Measurements from ENCODE around the gene SLC29A3. TPM values are rescaled to one million over a fixed set of nuclear protein-coding genes. Genes with fewer than 3 reads are reported as not detected.
"Not testable (repeated sequence)": the region's sequence is repeated elsewhere in the genome, so short reads cannot be mapped to it uniquely, and the experiment has no call there.

The SLC29A3 gene
- total RNA-seq, 1 donor from 2014 or later = 6.2 TPM

DNA sequence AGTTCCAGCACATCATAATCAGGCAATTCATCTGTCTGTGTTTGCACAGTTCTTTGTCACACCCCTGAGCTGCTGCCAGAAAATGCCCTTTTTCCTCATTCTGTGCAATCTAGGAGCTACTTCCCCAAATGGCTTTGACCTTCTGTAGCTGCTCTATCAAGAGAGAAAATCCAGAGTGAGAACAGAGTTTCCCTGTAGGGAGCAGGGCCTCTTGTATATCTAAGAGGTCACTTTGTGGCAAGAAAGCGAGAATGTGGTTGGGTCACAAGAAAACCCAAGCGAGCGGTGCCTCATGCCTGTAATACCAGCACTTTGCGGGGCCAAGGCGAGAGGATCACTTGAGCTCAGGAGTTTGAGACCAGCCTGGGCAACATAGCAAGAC is 24.3 kb downstream of the SLC29A3 start:
- DNase-seq (ENCODE audit: extremely low read depth, low read depth, low spot score) = no peak

DNA sequence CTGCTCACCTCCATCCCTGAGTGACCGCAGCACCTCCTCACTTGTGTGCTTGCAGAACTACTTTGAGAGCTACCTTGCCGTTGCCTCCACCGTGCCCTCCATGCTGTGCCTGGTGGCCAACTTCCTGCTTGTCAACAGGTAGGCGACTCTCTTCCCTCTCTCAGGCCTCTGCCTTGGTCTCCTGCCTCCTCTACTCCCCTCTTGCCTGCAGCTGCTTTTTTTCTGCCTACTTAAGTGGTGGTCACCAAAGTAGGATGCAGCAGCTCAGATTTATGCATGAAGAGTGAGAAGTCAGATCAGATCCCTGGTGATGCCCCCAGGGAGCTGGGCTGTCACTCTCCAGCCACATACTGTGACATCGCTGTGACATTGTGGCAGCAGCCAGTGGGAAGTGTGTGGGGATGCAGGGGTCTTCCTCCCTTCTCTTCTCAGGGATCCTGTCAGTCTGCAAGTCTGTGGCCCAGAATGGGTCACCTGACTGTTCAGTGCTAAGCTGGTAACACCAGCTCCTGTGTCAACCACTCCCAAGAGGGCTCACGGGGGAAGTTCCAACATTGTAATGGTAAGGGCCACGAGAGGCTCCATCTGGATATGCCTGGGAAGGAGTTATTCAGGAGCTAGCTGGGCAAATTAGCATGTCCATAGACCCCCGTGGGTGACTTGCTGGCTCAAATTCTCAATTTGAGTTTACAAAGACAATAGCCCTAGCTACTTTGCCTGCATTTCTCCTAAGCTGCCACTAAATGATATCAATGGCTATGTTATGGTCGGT is 25.3 kb downstream of the SLC29A3 start:
- no peak for DNase-seq (ENCODE audit: extremely low read depth, low read depth, low spot score)

DNA sequence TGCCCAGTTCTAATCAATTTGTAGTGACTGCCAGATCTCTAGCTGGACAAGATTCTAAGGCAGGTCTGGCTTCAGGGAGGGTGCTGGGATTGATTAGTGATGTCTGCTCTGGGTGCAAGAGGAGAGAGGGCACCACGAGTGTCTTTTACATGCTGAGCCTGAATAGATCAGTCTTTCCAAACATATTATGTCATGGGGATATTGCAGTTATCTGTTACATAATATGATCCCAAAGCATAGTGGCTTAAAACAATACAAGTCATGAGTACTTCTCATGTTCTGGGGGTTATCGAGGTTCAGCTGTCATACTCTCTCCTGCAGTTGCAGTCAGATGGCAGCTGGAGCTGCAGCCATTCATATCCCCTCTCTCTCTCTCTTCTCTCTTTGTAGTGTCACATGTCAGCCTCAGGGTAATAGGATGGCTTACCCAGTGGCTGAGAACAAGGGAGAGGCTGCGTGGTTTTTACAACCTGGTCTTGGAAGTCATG is 26.0 kb downstream of the SLC29A3 start:
- DNase-seq (ENCODE audit: extremely low read depth, low read depth, low spot score) = no peak

DNA sequence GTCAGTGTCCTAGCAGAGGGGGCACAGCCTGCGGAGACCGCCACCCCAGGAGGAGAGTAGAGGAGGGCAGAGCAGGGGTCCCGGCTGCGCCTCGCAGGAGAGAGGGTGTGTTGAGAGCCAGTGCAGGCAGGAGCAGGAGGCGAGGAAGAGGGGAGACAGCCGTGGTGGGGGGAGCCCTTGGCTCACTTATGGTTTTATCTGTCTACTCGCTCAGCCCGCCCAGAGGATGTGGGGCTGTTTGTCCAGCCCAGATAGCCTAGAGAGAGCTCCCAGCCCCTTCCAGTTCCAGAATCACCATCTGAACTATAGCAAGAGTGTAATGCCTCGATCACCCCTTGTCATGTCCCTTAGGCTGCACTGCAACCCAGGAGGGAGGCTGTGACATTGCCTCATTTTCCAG is 26.6 kb downstream of the SLC29A3 start:
- DNase-seq (ENCODE audit: extremely low read depth, low read depth, low spot score) = no peak

DNA sequence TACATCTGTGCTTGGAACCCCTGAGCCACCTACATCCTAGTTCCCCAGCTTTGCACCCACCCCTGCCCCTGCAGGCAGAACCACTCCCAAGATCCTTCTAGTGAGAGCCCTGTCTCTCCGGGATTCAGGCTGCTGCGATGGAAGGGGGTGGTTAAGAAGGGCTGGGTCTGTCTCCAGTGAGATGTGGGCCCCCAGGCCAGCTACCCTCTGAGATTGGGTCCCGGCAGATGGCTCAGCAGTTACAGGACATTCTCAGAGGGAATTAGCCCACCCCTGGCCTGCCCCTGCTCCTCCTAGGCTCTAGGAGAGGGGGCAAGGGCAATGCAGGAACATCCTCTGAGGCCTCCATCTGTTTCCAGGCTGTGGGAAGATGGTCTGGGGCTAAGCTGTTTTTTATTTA is 27.7 kb downstream of the SLC29A3 start:
- no peak for DNase-seq (ENCODE audit: extremely low read depth, low read depth, low spot score)

DNA sequence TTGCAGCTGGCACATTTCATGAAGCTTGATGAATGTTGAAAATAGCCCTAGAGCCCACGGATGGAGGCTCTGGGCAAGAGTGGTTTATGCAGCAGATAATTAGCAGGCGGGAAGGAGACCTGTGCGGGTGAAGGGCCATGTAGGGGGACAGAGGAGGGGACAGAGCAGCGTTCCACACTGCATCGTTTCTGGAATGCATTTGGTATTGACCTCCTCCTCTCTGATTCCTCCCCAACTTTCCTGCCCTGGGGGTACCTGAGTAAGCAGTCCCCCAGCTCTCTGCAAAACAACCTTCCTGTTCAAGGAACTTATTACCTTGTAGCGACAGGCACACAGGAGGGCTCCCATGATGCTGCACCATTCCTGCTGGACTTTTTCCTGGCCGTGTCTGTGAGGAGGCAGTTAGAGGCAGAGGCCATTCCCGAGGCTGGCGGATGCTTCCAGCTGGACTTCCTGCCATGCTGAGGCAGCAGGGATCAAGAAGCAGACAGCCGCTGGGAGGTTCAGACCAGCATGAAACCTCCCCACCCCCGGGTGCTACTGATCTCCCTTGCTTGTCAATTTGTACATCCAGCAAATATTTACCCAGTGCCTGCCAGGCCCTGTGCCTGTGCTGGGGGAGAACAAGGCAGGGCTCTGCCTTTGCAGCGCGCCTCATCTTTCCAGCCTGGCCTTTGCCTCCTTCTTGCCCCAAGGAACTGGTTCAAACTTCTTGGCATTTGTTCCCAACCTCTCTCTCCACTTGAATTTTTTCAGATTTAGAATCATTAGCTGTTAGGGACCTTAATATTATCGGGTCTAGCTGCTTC is 28.7 kb downstream of the SLC29A3 start:
- no peak for DNase-seq (ENCODE audit: extremely low read depth, low read depth, low spot score)

DNA sequence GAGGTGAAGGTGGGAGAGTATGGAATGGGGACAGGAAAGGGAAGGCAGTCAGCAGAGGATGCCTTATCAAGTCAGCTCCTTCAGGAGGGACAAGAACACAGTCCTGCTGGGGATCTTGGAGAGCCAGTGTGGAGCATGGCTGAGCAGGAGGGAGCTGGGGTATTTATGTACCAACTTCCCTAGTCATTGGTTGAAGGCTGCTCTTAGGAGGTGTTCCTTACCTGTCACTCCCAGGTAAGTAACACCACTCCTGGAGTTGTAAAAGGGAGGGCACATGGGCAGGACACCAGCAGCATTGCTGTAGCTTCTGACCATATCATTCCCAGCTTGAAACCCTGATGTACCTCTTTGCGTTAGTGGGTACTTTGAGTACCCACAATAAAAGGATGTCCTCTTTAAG is 29.8 kb downstream of the SLC29A3 start:
- DNase-seq (ENCODE audit: extremely low read depth, low read depth, low spot score) = no peak

DNA sequence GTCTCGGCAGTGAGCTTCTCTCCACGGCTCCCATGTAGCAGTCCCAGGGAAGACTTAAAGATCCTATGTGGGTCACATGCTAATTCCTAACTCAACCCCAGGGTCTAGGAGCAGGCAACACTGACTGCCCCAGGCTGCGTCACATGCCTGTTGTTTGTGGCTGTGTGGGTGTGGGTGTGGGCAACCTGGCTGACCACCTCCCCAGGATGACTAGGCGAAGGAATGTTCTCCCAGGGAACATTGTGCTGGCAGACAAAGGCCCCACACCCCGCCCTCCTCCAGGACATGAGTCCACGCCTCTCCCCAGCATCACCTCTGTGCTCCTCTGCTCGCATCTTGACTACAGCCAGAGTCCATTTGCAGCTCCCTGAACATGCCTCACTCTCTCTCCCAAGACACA is 30.3 kb downstream of the SLC29A3 start:
- no peak for DNase-seq (ENCODE audit: extremely low read depth, low read depth, low spot score)

DNA sequence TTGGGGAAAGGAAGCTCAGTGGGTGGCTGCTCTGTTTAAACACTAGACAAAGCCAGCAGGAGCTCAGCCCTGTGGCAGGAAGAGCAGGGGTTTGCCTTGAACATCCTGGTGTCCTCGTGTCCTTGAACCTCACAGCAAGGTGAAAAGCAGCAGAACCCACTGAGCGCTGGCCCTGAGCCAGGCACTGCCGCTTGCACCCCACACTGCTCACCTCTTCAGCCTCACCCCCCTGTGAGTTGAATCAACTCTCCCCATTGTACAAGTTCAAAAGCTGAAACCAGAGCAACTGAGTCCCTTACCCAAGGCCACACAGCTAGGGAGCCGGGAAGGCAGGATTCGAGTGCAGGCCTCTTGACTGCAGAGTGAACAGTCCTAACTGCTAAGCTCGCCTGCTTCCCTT is 32.0 kb downstream of the SLC29A3 start:
- no peak for DNase-seq (ENCODE audit: extremely low read depth, low read depth, low spot score)

DNA sequence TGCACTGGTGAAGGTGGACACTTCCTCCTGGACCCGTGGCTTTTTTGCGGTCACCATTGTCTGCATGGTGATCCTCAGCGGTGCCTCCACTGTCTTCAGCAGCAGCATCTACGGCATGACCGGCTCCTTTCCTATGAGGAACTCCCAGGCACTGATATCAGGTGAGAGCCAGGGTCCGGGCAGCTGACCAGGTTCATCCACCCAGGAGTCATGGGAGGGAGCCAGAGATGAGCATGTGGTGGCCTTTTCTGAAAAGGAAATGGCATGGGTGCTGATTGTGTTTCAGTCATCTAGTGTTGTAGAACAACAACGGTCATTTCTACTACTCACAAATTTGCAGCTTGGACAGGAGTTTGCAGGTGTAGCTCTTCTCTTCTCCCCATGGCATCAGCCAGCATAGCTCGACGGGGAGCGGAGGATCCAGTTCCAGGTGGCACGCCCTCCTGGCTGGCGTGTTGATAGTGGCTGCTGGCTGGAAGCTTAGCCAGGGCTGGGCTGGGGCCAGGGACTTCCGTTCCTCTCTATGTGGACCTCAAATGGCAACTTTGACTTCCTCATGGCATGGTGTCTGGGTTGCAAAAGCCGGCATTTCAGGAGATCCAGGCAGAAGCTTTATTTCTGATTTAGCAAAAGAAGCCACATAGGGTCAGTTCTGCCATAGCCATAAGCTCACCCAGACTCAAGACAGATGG is 32.7 kb downstream of the SLC29A3 start:
- DNase-seq (ENCODE audit: extremely low read depth, low read depth, low spot score) = no peak

DNA sequence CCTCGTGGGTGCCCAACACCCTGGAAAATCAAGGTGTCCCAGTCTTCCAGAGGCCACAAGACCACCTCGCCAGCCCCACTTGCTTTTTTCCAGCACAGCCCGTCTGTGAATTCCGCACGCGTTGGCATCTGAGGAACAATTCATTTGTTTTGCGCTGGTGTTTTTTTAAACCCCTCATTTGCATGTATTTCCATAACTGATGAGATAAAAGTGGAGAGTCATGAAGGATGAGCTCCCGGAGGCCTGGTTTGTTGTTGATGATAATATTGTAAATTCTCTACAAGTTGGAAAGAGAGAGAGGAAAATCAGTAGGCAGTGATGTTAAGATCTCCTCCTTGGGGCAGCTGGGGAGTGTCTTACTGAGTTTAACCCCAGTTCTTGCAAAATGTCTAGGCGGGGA is 34.6 kb downstream of the SLC29A3 start:
- no peak for DNase-seq (ENCODE audit: extremely low read depth, low read depth, low spot score)

DNA sequence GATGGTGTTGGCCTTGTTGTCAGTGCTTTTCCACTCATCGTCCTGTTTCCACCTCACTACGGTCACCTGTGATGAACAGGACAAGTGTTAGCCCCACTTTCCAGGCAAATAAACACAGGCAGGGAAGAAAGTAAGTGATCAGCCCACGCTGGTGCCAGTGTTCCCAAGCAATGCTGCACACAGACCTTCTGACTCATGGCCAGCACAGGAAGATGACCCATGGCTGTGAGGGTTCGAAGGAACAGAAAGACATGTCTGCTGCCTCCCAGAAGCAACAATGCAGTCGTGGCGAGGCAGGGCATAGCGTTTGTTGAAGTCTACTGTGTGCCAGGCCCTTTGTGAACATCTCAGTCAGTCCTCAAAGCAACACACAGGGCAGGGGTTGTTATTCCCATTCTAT is 35.7 kb downstream of the SLC29A3 start:
- no peak for DNase-seq (ENCODE audit: extremely low read depth, low read depth, low spot score)

DNA sequence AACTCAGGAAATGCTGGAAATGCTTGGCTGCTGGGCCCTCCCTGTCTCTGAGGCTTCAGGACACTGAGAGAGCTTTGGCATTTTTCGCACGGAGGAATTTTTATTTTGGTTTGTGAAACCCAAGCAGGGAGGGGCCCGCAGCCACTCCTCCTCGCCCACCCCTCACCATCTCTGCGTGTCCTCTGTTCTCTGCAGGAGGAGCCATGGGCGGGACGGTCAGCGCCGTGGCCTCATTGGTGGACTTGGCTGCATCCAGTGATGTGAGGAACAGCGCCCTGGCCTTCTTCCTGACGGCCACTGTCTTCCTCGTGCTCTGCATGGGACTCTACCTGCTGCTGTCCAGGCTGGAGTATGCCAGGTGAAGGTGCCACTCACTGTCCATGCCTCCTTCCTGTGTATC is 36.8 kb downstream of the SLC29A3 start:
- no peak for DNase-seq (ENCODE audit: extremely low read depth, low read depth, low spot score)

DNA sequence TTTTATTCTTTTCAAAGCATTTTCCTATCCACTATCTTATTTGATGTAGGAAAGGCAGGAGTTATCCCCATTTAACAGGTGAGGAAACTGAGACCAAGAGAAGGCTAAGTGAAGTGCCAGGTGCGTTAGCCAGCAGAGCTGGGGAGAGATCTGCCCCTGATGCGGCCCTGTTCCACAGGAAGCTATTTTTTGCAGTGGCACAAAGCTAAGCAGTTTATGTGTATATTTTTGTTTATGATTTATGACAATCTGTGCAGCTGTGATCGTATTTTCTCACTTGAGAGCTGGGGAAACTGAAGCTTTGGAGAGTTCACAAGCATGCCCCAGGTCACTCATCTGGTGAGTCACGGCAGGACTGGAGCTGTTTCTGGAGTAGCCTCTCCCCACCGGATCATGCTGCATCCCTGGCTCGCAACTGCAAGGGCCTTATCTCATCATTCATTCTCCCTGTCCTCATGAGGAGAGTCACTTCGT is 38.8 kb downstream of the SLC29A3 start:
- no peak for DNase-seq (ENCODE audit: extremely low read depth, low read depth, low spot score)

DNA sequence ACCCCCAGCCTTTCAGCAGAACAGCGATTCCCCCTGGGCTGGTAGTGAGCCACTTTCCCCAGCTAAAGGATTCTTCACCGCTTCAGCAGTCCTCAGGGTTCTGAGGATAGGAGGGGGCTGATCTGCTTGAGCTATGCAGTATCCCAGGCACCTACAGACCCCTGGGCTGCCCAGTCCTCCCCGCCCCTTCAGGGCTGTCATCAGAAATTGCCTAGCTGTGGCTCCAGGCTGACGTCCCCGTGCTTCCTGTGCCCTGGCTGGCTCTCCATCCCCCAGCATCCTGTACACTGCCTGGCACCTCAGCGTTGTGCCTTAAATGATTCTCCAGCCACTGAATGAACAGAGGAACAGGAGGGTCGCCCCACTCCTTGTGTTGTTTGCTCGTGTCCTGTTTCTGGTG is 39.2 kb downstream of the SLC29A3 start:
- DNase-seq (ENCODE audit: extremely low read depth, low read depth, low spot score) = no peak

DNA sequence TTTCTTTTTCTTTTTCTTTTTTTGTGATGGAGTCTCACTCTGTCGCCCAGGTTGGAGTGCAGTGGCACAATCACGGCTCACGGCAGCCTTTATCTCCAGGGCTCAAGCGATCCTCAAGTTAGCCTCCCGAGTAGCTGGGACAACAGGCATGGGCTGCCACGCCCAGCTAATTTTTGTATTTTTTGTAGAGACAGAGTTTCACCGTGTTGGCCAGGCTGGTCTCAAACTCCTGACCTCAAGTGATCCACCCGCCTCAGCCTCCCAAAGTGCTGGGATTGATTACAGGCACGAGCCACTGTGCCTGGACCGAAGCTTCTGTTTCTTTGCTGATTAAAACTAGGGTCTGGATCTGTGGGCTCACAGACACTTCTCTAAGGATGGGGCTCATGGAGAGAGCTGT is 39.8 kb downstream of the SLC29A3 start:
- DNase-seq (ENCODE audit: extremely low read depth, low read depth, low spot score) = not testable (repeated sequence)

DNA sequence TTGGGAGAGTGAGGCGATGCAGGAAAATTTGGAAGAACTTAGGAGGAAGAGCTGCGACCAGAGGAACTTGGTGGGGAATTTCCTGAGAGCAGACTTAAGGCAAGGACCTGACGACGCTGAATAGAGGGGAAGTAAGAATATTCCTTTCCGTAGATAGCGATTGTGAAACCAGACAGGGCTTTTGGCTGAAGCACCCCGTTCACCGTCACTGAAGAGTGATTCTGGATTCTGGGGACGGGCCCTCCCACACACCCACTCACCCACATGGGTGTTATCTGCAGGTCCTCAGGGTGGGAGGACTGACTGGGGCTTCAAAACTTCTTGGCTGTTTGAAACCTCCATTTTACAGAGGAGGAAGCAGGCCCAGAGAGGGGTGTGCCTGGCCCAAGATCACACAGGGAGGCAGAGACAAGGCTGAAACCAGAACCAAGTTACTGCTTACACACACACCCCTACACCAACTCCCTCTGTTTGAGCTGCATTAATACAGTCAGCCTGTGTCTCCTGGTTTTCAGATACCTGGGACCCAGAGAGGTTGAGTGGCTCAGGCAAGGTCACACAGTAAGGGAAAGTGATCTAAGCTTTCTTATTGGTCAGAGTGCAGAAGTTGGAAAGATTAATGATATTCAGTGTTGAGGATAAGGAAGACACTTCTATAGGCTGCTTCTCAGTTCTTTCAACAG is 40.4 kb downstream of the SLC29A3 start:
- no peak for DNase-seq (ENCODE audit: extremely low read depth, low read depth, low spot score)

DNA sequence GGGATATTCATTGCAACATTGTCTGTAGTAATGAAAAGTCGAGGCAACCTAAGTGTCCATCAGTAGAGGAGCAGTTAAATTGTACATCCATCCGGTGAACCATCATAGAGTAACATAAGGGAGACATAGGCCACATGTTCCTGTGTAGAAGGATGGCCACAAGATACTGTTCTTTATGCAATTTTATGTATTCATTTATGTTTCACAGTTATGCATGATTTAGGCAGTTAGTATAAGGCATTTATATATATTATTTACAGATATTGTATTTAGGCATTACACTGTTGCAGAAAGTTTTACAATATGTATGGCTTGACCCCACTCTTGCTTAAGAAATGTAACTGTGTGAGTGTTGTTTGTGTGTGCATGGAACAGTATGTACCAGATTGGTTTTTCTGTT is 41.7 kb downstream of the SLC29A3 start:
- no peak for DNase-seq (ENCODE audit: extremely low read depth, low read depth, low spot score)

DNA sequence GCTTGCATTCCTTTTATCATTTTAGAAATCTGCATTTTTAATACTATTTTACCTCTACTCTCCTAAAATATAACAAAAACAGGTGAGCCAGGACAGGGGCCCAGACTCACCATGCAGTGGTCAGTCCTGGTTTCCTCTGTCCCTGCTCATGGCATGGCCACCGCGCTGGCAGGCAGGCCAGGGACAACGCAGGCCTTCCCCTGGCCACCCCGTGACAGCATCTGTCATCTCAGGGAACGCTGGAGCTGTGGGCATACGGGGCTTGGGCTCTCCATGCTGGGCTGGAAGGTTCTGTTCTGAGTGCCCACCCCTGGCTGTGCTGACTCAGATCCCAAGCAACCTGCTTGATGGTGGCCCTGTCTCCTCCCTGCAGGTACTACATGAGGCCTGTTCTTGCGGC is 42.5 kb downstream of the SLC29A3 start:
- DNase-seq (ENCODE audit: extremely low read depth, low read depth, low spot score) = no peak

DNA sequence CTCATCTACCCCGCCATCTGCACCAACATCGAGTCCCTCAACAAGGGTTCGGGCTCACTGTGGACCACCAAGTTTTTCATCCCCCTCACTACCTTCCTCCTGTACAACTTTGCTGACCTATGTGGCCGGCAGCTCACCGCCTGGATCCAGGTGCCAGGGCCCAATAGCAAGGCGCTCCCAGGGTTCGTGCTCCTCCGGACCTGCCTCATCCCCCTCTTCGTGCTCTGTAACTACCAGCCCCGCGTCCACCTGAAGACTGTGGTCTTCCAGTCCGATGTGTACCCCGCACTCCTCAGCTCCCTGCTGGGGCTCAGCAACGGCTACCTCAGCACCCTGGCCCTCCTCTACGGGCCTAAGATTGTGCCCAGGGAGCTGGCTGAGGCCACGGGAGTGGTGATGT is 43.1 kb downstream of the SLC29A3 start:
- no peak for DNase-seq (ENCODE audit: extremely low read depth, low read depth, low spot score)

DNA sequence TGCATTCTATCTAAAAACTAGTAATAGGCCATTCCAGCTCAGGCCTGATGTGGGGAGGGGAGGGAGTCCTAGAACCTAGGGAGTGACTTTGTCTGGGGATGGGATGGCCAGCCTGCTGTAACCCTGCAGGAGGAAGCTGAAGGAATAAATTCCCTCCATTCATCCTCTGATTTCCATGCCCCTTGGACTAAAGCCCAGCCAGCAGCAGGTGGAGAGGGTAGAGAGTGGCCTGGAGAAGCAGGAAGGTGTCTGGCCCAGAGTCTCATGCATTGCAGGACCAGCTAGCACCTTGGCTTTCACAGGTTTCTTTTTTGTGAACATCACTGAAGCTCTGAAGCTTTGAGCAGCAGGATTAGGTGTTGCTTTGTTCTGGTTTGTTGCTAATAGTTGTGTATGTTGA is 44.9 kb downstream of the SLC29A3 start:
- DNase-seq (ENCODE audit: extremely low read depth, low read depth, low spot score) = no peak
